HG02938 (cell line): ENCODE data around the gene ZBTB22.
"Not testable (repeated sequence)": the region's sequence is repeated elsewhere in the genome, so short reads cannot be mapped to it uniquely, and the experiment has no call there.

Source experiments
- ATAC-seq: cut with Tn5 transposase; IDR thresholded peaks from one replicate; pipeline ENCODE4 v1.9.1; 2021; ENCODE audit warnings: mild to moderate bottlenecking, moderate library complexity; ENCODE audit not compliant: unreplicated experiment

ZBTB22 gene

GRCh38 chr6:33304216-33304615, 13.3 kb downstream of the ZBTB22 start:
- no peak for ATAC-seq

DNA sequence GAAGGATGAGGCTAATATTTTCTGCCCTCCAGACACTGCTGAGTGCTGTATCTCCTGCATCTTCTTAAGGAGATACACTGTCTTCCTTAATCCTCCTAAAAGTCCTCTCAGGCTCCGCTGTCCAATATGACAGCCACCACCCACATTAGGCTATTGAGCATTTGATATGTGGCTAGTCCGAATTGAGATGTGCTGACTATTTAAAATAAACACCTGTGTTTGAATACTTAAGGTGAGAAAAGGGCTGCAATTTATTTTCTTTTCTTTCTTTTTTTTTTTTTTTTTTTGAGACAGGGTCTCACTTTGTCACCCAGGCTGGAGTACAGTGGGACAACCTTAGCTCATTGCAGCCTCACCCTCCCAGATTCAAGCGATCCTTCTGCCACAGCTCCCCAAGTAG, 15.7 kb downstream of the ZBTB22 start:
- no peak for ATAC-seq

DNA sequence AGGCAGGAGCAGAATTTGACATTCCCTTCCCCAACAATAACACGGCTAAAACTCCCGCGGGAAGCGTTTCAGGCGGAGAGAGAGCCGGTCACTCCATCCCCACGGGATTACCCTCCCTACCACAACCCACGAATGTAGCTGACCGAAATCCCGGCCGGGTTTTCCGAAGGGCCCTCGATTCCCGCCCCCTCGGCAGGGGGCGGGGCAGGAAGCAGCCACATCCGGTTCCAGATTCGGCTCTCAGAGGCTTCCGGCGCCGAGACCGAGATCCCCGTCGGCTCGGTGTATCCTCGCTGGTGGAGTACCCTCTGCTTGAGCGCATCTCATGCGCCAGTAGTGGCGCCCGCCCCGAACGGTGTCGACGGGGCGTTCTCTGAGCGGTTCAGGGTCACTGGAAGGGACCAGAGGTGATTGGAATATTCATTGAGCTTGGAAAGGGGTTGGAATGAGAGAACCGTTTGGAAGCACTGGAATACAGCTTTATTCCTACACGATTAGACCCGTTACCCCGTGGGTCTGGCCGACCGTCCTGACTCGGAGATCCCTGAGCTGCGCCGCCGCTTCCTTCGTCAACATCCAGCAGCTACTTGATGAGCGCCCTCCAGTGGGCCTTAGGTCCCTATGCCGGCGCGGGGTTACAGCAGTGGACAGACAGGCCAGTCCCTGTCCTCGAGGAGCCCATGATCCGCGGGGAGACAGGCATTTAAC, 18.2 kb downstream of the ZBTB22 start:
- ATAC-seq: peak; percentile 74

DNA sequence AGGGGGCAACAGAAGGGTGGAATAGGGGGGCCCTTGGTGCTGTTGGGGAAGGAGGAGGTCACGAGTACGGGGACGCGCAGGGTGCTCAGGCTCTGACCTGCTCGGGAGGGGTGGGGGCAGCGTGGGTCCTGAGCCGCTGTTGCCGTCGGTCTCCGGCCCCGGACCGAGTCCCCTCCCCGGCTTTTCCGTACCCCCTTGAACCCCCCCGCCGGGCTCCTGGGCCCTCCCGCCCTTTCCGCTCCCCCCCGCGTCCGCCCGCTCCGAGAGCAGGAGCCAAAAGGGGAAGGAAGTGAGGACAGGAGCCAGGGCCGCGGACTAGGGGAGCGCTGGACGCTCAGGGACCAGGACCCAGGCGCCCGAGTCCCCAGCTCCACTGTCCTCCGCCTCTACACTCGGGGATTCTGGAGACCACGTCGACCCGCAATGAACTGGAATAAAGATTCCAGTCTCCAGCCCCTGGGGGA, 18.7 kb downstream of the ZBTB22 start, which contains the start of gene RGL2:
TSS of gene RGL2 (minus strand) at position 170 of the 464 bp plus-strand sequence. CDS start 332 bp downstream, outside the sequence.
- ATAC-seq: peak; percentile 19

- ATAC-seq: no peak
Observed at GRCh38 chr6:33297956-33298772, 19.4 kb downstream of the ZBTB22 start.

DNA sequence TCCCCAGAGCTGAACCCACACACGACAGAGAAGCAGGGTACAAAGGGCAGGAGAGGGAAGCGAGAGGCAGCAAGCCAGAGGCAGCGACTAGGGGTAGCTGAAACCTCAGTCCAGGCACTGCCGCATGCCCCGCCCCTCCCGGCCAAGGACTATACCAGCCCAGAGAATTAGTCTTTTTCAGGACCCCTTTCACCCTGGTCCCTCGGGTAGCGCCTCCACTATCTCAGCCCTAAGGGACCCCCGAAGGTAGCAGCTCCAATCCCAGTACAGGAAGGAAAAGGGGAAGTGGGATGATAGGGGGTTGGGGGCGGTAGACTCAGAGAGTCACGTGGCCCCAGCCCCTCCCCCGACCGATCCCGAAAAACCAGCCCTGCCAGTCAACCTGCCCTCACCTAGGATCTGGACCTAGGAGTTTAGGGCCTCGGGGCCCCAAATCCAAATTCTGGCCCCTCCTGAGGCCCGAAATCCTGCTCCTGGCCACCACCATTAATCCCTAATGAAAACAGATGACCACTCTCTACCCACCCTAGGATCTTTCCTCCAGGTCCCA, 20.1 kb downstream of the ZBTB22 start:
- no peak for ATAC-seq

DNA sequence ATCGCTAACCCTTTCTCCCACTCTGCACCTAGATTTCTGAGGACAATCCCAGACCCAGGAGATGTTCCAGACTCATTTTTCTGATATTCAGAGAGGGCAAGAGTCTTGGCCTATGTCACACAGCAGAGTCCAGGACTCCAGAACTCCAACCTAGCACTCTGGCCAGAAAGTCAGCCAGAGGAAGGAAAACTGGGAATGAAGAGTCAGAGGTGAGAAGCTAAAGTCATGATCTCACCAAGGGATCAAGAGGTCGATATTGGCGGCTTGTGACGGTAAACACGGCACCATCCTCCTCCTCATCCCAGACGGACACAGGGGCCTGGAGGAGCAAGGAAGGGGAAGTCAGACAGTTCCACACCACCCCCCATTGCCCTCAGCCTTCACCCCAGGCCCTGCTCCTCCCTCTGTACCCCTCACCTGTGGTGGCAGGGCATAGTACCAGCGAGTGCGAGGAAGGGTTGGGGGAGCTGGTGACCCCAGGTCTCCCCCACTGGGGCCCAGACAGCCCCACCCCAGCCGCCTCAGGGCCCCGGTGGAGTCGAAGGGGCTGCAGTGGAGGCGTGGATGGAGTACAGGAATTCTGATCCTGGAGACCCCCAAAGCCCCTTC, 20.6 kb downstream of the ZBTB22 start:
- ATAC-seq: no peak

DNA sequence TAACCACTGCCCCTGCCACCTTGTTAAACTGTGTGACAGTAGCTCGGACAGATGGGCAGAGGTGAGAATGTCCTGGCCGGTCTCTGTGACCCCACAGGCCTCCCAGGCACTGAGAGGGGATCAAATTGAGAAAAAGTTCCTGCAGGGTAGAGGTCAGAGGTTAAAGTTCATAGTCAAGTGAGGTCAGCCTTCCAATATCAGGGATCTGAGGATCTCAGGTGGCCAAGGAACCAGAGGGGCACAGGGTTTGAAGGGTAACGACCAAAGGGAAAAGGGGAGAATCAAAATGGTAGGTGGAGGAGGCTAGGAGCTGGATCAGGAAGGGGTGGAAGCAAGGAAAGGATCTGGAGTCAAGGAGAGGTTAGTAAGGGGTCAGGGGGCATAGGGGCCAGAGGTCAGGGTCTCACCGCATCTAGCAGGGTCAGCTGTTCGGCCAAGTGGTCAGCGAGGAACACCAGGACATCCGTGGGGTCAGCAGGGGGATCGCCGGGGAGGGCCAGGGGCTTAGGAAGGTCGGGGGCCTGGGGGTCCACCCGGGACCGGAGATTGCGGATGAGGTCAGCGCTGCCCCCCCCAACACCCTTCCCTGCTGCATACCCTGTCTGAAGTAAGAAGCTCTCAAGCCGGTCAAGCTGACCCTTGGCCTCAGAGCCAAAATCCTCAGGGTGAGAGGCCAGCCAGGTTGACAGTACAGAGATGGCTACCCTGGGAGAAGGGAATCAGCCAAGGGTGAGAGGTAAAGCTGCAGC, 21.7 kb downstream of the ZBTB22 start:
- ATAC-seq: no peak

- ATAC-seq: no peak
Observed at GRCh38 chr6:33294086-33294823, 23.3 kb downstream of the ZBTB22 start.

- ATAC-seq: no peak
Observed at GRCh38 chr6:33292996-33293682, 24.4 kb downstream of the ZBTB22 start.

- ATAC-seq: no peak
Observed at GRCh38 chr6:33290459-33290858, 27.1 kb downstream of the ZBTB22 start.

- ATAC-seq: no peak
Observed at GRCh38 chr6:33289784-33290315, 27.7 kb downstream of the ZBTB22 start.

GRCh38 chr6:33288921-33289783, 28.4 kb downstream of the ZBTB22 start, which contains the start of the genes PFDN6 and WDR46:
TSS of gene PFDN6 (plus strand) at chr6:33289601. CDS start at chr6:33289857, 256 bp downstream.
TSS of gene WDR46 (minus strand) at chr6:33289239. CDS start at chr6:33289170, 69 bp downstream.
- ATAC-seq: peak; percentile 83

GRCh38 chr6:33288141-33288920, 29.2 kb downstream of the ZBTB22 start:
- no peak for ATAC-seq

GRCh38 chr6:33286946-33287914, 30.3 kb downstream of the ZBTB22 start:
- no peak for ATAC-seq

DNA sequence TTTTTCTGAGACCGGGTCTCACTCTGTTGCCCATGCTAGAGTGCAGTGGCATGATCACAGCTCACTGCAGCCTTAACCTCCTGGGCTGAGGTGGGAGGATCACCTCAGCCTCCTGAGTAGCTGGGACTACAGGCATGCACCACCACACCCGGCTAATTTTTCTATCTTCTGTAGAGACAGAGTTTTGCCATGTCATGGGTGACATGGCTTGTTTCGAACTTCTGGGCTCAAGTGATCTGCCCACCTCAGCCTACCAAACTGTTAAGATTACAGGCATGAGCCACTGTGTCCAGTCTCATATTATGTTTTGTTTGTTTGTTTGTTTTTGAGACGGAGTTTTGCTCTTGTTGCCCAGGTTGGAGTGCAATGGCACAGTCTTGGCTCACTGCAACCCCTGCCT, 32.3 kb downstream of the ZBTB22 start:
- ATAC-seq: not testable (repeated sequence)
